ENCODE results near the gene FOXF1. TPM values are rescaled to one million over a fixed set of nuclear protein-coding genes. Genes with fewer than 3 reads are reported as not detected.

The FOXF1 gene
- total and polyA plus RNA-seq, 2 donors from 2014 or later: 0.57 to 0.67 TPM

GRCh38 chr16:86558355-86559193 lies 48.2 kb downstream of the FOXF1 start:
- no peak overlapping the region for H3K27ac ChIP-seq (ENCODE audit: low read depth in 2 of 2, low read length in 2 of 2)
- no peak overlapping the region for H3K9ac ChIP-seq (ENCODE audit: low read length in 3 of 3)
- DNase-seq: peak in 1 of 5 donors; percentile 72
- H3K9me3 ChIP-seq (ENCODE audit: control insufficient read depth in 2 of 3, insufficient read depth in 1 of 3, low read length in 3 of 3): no peaks in the 10 kb centered on the region
- intact Hi-C loops (cut with DNase I): no loop called here
- no peak for FAIRE-seq
- no peaks in the 10 kb centered on the region for H3K36me3 ChIP-seq (ENCODE audit: control insufficient read depth in 2 of 3, insufficient read depth in 3 of 3, low read length in 3 of 3)
- TF ChIP-seq CTCF (IDR thresholded peaks at IDR 0.05; ENCODE audit: borderline replicate concordance, extremely low read depth, insufficient read depth): no peak
- H3K4me1 ChIP-seq (ENCODE audit: control insufficient read depth in 2 of 3, insufficient read depth in 2 of 3, low read depth in 1 of 3, low read length in 3 of 3): peaks cover 0 to 6% (median 0%) of the 10 kb centered on the region in 3 donors
- H3K4me3 ChIP-seq (ENCODE audit: low read length in 3 of 3): no peak overlapping the region
- no peaks in the 10 kb centered on the region for H3K27me3 ChIP-seq (ENCODE audit: control insufficient read depth, insufficient read depth, low read length)

- no peak overlapping the region for H3K4me3 ChIP-seq (ENCODE audit: low read length in 3 of 3)
- FAIRE-seq: no peak
- no peak for TF ChIP-seq CTCF (IDR thresholded peaks at IDR 0.05; ENCODE audit: borderline replicate concordance, extremely low read depth, insufficient read depth)
Observed at GRCh38 chr16:86559802-86560305, 49.5 kb downstream of the FOXF1 start.

GRCh38 chr16:86562356-86562755 lies 52.0 kb downstream of the FOXF1 start:
- Histone ChIP-seq H3K4me3 (ENCODE audit: low read length in 3 of 3) (no peak overlapping the region), H3K27ac (ENCODE audit: low read depth in 2 of 2, low read length in 2 of 2) (no peak overlapping the region), H3K9ac (ENCODE audit: low read length in 3 of 3) (no peak overlapping the region), H3K9me3 (ENCODE audit: control insufficient read depth in 2 of 3, insufficient read depth in 1 of 3, low read length in 3 of 3) (no peaks in the 10 kb centered on the region), H3K4me1 (ENCODE audit: control insufficient read depth in 2 of 3, insufficient read depth in 2 of 3, low read depth in 1 of 3, low read length in 3 of 3) (peaks cover 0 to 5% (median 0%) of the 10 kb centered on the region in 3 donors), H3K27me3 (ENCODE audit: control insufficient read depth, insufficient read depth, low read length) (peaks cover 6% of the 10 kb centered on the region), H3K36me3 (ENCODE audit: control insufficient read depth in 2 of 3, insufficient read depth in 3 of 3, low read length in 3 of 3) (no peaks in the 10 kb centered on the region)
- no peak for DNase-seq
- FAIRE-seq: no peak
- intact Hi-C loops (cut with DNase I): loop anchor here (10.0 kb wide), 1 partner anchor 722 kb away; no protein-coding TSS in a partner anchor
- TF ChIP-seq CTCF (IDR thresholded peaks at IDR 0.05; ENCODE audit: borderline replicate concordance, extremely low read depth, insufficient read depth): no peak

More at GRCh38 chr16:86559802-86560305, 49.5 kb downstream of the FOXF1 start:
- intact Hi-C loops (cut with DNase I): loop anchor here (10.0 kb wide), 1 partner anchor 725 kb away; no protein-coding TSS in a partner anchor
- peaks cover 0 to 8% (median 0%) of the 10 kb centered on the region in 3 donors for H3K4me1 ChIP-seq (ENCODE audit: control insufficient read depth in 2 of 3, insufficient read depth in 2 of 3, low read depth in 1 of 3, low read length in 3 of 3)
- no peaks in the 10 kb centered on the region for H3K9me3 ChIP-seq (ENCODE audit: control insufficient read depth in 2 of 3, insufficient read depth in 1 of 3, low read length in 3 of 3)
- peaks cover 2% of the 10 kb centered on the region for H3K27me3 ChIP-seq (ENCODE audit: control insufficient read depth, insufficient read depth, low read length)
- no peak overlapping the region for H3K9ac ChIP-seq (ENCODE audit: low read length in 3 of 3)
- H3K27ac ChIP-seq (ENCODE audit: low read depth in 2 of 2, low read length in 2 of 2): no peak overlapping the region
- H3K36me3 ChIP-seq (ENCODE audit: control insufficient read depth in 2 of 3, insufficient read depth in 3 of 3, low read length in 3 of 3): no peaks in the 10 kb centered on the region
- peak in 1 of 5 donors; percentile 47 for DNase-seq

All from kidney (tissue), 14 donors.